CD14-positive monocyte (primary cell): ENCODE data around the gene ZNF414. TPM values are rescaled to one million over a fixed set of nuclear protein-coding genes. Genes with fewer than 3 reads are reported as not detected.

Experiments used
- DNase-seq, 3 donors: peaks; one replicate each; pipeline ENCODE4 v3.0.0-alpha.2; 2011 to 2022
- H2AFZ ChIP-seq: 2 replicates; pipeline ENCODE4 v1.6.0; 2012; ENCODE audit warnings: mild to moderate bottlenecking, low read depth, low read length, inconsistent platforms; ENCODE audit not compliant: insufficient read depth, poor library complexity, severe bottlenecking
- H3K27ac ChIP-seq, 2 donors: 1 replicate in 1 of 2; 2 replicates in 1 of 2; pipeline ENCODE4 v1.5.1; 2012 to 2013; ENCODE audit warnings: low read length in 2 of 2, control low read depth in 1 of 2, inconsistent platforms in 1 of 2, low read depth in 1 of 2, mild to moderate bottlenecking in 1 of 2
- H3K27me3 ChIP-seq, 2 donors: one replicate each; pipeline versions ENCODE4 v1.6.0 to v1.6.1; 2011 to 2013; ENCODE audit warnings: low read length in 2 of 2; ENCODE audit not compliant: control insufficient read depth in 2 of 2, insufficient read depth in 2 of 2
- H3K36me3 ChIP-seq, 2 donors: replicated peaks in 1 of 2; 1 replicate in 1 of 2; 2 replicates in 1 of 2; pipeline versions ENCODE4 v1.5.1 to v1.6.1; 2012 to 2013; ENCODE audit warnings: low read length in 2 of 2, control low read depth in 1 of 2, inconsistent platforms in 1 of 2, mild to moderate bottlenecking in 1 of 2; ENCODE audit not compliant: insufficient read depth in 2 of 2, control insufficient read depth in 1 of 2
- H3K4me1 ChIP-seq, 2 donors: 1 replicate in 1 of 2; 2 replicates in 1 of 2; pipeline versions ENCODE4 v1.5.1 to v1.6.1; 2012 to 2013; ENCODE audit warnings: low read length in 2 of 2, control low read depth in 1 of 2, inconsistent platforms in 1 of 2, mild to moderate bottlenecking in 1 of 2, moderate library complexity in 1 of 2; ENCODE audit not compliant: insufficient read depth in 2 of 2, control insufficient read depth in 1 of 2
- H3K4me2 ChIP-seq: replicated peaks from 2 replicates; pipeline ENCODE3; 2012; ENCODE audit warnings: low read length, moderate library complexity, mild to moderate bottlenecking; ENCODE audit not compliant: poor library complexity, severe bottlenecking; ENCODE audit errors: extremely low read depth
- H3K4me3 ChIP-seq, 3 experiments: fragments of 200-600 bp in 1 of 3; sonication (generic) in 1 of 3; replicated peaks in 1 of 3; 1 replicate in 2 of 3; 2 replicates in 1 of 3; pipeline ENCODE4 v1.5.1; 2011 to 2013; ENCODE audit warnings: low read length in 3 of 3, mild to moderate bottlenecking in 3 of 3, control low read depth in 2 of 3, low read depth in 2 of 3, inconsistent platforms in 1 of 3, moderate library complexity in 1 of 3
- H3K79me2 ChIP-seq: 2 replicates; pipeline ENCODE4 v1.6.0; 2012; ENCODE audit warnings: mild to moderate bottlenecking, control low read depth, inconsistent platforms, low read length, moderate library complexity; ENCODE audit not compliant: insufficient read depth
- H3K9ac ChIP-seq: 2 replicates; pipeline ENCODE4 v1.6.0; 2017; ENCODE audit warnings: low read length, mild to moderate bottlenecking; ENCODE audit not compliant: insufficient read depth, poor library complexity, severe bottlenecking
- H3K9me3 ChIP-seq, 2 donors: replicated peaks in 1 of 2; 1 replicate in 1 of 2; 2 replicates in 1 of 2; pipeline versions ENCODE4 v1.5.1 to v1.6.1; 2012 to 2013; ENCODE audit warnings: low read length in 2 of 2, control low read depth in 1 of 2; ENCODE audit not compliant: control insufficient read depth in 1 of 2, insufficient read depth in 1 of 2
- H4K20me1 ChIP-seq: 2 replicates; pipeline ENCODE4 v1.6.0; 2012; ENCODE audit warnings: mild to moderate bottlenecking, low read length, control low read depth, moderate library complexity; ENCODE audit not compliant: insufficient read depth
- H3K27ac Mint-ChIP-seq, 7 donors: one replicate each; pipeline ENCODE4 v1.8.0; 2020; ENCODE audit warnings: mild to moderate bottlenecking in 7 of 7, mixed read lengths in 7 of 7, moderate library complexity in 6 of 7, inconsistent platforms in 2 of 7
- H3K27me3 Mint-ChIP-seq, 3 donors: one replicate each; pipeline ENCODE4 v1.8.0; 2021 to 2022; ENCODE audit warnings: low read depth in 3 of 3, mild to moderate bottlenecking in 3 of 3, mixed read lengths in 3 of 3, moderate library complexity in 3 of 3, inconsistent platforms in 1 of 3
- H3K36me3 Mint-ChIP-seq, 2 donors: one replicate each; pipeline ENCODE4 v1.8.0; 2020; ENCODE audit warnings: mixed read lengths in 2 of 2, inconsistent platforms in 1 of 2, mild to moderate bottlenecking in 1 of 2
- H3K4me1 Mint-ChIP-seq: one replicate; pipeline ENCODE4 v1.8.0; 2020; ENCODE audit warnings: mild to moderate bottlenecking, mixed read lengths
- H3K4me3 Mint-ChIP-seq, 2 donors: one replicate each; pipeline ENCODE4 v1.8.0; 2020; ENCODE audit warnings: mild to moderate bottlenecking in 2 of 2, mixed read lengths in 2 of 2, moderate library complexity in 1 of 2
- H3K9me3 Mint-ChIP-seq, 7 donors: one replicate each; pipeline ENCODE4 v1.8.0; 2020 to 2022; ENCODE audit warnings: mixed read lengths in 7 of 7, mild to moderate bottlenecking in 6 of 7, moderate library complexity in 6 of 7, inconsistent platforms in 2 of 7
- CTCF ChIP-seq: fragments of 200-600 bp; IDR thresholded peaks from one replicate; pipeline ENCODE4 v1.8.0; 2022; ENCODE audit warnings: antibody characterized with exemption, mild to moderate bottlenecking
- WGBS: methylation state at CpG from one replicate; pipeline ENCODE4 v1.1.5; 2013; ENCODE audit warnings: missing lambda C conversion rate; ENCODE audit not compliant: insufficient coverage; 5-methylcytosine and 5-hydroxymethylcytosine counted together
- intact Hi-C, 2 donors: fragments of 100-400 bp; cut with micrococcal nuclease; formaldehyde crosslinking; loops; one replicate each; pipeline versions ENCODE4 v1.15.0 to v1.15.1; 2023
- polyA plus RNA-seq, 3 donors: library from polyadenylated mRNA; depleted of rRNA in 1 of 3; unstranded in 2 of 3; stranded (reverse) in 1 of 3; fragments of 300-500 nt in 2 of 3; fragments of >200 nt in 1 of 3; fragmentation: Illumina TruSeq in 2 of 3; gene quantifications; 1 replicate in 2 of 3; 2 replicates in 1 of 3; pipeline ENCODE4 v1.2.3, GENCODE V29; 2012 to 2021

The ZNF414 gene
- polyA plus RNA-seq, 3 donors = 4.1 to 21.1 (median 4.7) TPM

DNA sequence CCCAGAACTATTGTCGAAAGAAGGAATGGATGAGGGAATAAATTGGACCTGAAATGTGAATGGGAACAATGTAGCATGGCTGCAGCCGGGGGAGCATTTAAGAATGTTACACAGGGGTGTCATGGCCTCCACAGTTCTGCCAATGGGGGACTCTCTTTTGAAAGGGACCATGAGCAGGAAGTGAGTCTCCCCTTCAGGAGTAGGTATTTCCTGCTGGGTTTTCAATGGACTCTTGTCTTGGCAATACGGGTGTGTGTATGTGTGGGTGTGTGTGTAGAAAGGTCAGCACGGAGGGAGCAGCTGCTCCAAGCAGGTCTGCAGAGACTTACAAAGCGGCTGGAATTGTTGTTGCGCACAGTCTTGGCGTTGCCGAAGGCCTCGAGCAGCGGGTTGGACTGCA lies 38.8 kb upstream of the ZNF414 start:
- no peak for TF ChIP-seq CTCF
- H3K27me3 Mint-ChIP-seq = peaks cover 0 to 1% (median 1%) of the 10 kb centered on the region in 3 donors
- peaks cover 65 to 89% of the 10 kb centered on the region in 2 donors for H3K36me3 Mint-ChIP-seq
- intact Hi-C loops = no loop called here
- WGBS = 91% methylated on average over 9 of the region's 10 CpGs
- peaks cover 6% of the 10 kb centered on the region for H3K4me1 Mint-ChIP-seq
- H3K9me3 Mint-ChIP-seq = no peaks in the 10 kb centered on the region
- peak overlapping the region in 1 of 2 donors; percentile 56 for H3K27ac ChIP-seq
- peaks cover 87% of the 10 kb centered on the region for H3K79me2 ChIP-seq
- no peak overlapping the region for H3K9ac ChIP-seq
- H3K9me3 ChIP-seq = no peaks in the 10 kb centered on the region
- no peak overlapping the region for H3K4me3 ChIP-seq
- H3K36me3 ChIP-seq = peaks cover 68 to 90% of the 10 kb centered on the region in 2 donors
- H3K4me3 Mint-ChIP-seq = no peak overlapping the region
- no peaks in the 10 kb centered on the region for H3K27me3 ChIP-seq
- DNase-seq = no peak
- peak overlapping the region in 3 of 7 donors; percentile 26 to 71 (median 63) for H3K27ac Mint-ChIP-seq
- H4K20me1 ChIP-seq = peaks cover 99% of the 10 kb centered on the region
- no peak overlapping the region for H2AFZ ChIP-seq
- H3K4me1 ChIP-seq = peaks cover 3 to 8% of the 10 kb centered on the region in 2 donors
- no peak overlapping the region for H3K4me2 ChIP-seq

DNA sequence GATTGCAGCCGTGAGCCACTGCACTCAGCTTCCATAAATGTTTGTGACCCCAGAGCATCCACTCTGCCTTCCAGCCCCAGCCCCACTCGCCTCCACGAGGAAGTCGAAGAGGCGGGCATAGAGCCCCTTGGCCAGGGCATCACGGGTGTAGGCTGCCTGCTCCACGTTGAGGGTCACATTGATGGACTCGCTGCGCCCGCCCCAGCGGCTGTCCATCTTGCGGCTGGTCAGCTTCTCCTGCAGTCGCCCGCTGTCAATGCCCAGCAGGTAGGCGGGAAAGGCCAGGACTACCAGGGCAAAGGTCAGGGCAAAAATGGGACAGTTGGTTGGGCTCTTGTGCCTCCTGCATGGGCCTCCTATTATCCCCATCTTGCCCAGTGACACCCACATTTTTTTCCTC lies 36.1 kb upstream of the ZNF414 start:
- intact Hi-C loops = no loop called here
- no peaks in the 10 kb centered on the region for H3K4me1 ChIP-seq
- peaks cover 99% of the 10 kb centered on the region for H4K20me1 ChIP-seq
- Mint-ChIP-seq H3K27ac (peak overlapping the region in 3 of 7 donors; percentile 50 to 63 (median 53)), H3K4me1 (no peaks in the 10 kb centered on the region), H3K27me3 (no peaks in the 10 kb centered on the region), H3K4me3 (no peak overlapping the region), H3K9me3 (no peaks in the 10 kb centered on the region), H3K36me3 (peaks cover 76 to 99% of the 10 kb centered on the region in 2 donors)
- no peak overlapping the region for H3K4me3 ChIP-seq
- no peak for TF ChIP-seq CTCF
- H3K9me3 ChIP-seq = no peaks in the 10 kb centered on the region
- no peaks in the 10 kb centered on the region for H3K27me3 ChIP-seq
- 99% methylated on average over 15 of the region's 15 CpGs for WGBS
- H3K9ac ChIP-seq = no peak overlapping the region
- peaks cover 84% of the 10 kb centered on the region for H3K79me2 ChIP-seq
- peak overlapping the region; percentile 17 to 51 for H3K27ac ChIP-seq
- H2AFZ ChIP-seq = no peak overlapping the region
- no peak for DNase-seq
- H3K4me2 ChIP-seq = no peak overlapping the region
- peaks cover 84 to 97% of the 10 kb centered on the region in 2 donors for H3K36me3 ChIP-seq
